Eye (tissue), 1 donor: ENCODE measurements around the gene SMYD3.
A peak's percentile ranks its signal among the peaks of the same experiment; 100 is the strongest.

ENCODE experiments used
- DNase-seq: peaks from one replicate; pipeline ENCODE4 v3.0.0-alpha.2; 2015

SMYD3 gene

DNA sequence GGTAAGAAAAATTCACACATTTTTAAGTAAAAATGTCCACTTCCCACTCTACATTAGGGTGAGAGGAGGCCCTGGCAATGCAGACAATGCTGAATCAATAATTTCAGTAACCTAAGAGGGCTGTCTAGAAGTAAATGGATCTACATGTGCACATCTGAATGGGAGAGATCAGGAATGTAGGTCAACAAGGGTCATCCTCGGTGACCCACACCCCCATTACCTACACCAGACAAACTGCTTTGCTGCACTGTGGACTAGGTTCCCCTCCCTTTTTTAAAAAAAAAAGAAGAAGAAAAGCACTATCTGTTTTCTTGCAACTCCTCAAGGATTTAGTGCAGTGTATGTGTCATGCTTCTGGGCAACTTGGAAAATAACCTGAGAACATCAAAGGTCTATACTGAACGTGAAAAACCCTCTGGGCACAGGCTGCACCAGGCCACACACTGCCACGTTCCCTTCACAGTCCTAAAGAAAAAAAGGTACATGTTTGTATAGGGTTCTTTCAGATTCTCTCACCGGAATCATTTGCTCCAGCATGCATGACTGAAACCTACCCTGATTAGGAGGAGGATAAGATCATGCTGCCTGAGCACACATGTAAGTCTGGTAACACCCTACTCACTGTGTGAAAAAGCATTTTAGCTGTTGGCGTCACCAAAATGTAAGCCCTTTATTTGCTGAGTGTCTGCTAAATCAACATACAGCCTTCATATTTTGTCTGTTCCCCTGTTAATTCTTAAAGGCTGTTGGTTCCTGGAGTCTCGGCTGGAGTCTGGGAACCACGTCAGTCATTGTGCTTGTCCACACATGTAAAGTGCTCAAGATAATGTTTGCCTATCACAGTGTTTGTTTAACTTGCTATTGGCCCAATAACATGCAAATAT lies 341.0 kb downstream of the SMYD3 start:
- DNase-seq: peak; percentile 57

DNA sequence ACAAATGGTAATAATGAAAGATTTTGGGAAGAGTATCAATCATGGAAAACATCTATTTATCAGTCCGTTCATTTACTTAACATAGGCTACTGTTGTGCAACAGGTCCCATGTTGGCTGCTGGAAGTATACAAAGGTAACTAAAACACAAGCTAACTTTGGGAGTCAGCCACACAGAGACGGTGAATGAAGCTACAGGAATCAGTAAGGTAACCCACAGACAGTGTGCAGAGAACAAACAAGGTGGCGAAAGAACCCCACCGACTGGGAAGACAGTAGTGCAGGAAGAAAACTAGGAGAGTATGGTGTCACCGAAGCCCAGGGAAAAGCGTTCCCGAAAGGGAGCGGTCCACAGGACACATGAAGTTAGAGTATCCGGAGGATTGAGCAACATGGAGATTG lies 342.3 kb downstream of the SMYD3 start:
- DNase-seq: no peak

DNA sequence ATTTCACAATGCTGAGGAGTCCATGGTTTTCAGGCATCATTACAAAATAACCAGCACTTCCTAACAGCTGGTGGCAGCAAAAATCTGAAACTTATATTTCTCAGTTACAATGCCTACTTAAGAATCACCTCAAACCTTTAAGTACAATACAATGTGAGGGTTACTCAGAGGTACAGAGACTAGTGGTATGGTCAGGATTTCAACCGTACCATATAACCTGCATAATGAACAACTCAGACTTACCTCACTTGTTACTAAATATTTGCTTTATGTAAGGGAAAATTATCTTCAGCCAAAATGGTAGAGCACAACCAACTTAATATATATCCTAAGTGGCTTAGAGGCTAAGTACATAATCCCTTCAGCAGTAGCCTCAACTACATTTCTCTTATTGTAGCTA lies 344.5 kb downstream of the SMYD3 start:
- DNase-seq: no peak

DNA sequence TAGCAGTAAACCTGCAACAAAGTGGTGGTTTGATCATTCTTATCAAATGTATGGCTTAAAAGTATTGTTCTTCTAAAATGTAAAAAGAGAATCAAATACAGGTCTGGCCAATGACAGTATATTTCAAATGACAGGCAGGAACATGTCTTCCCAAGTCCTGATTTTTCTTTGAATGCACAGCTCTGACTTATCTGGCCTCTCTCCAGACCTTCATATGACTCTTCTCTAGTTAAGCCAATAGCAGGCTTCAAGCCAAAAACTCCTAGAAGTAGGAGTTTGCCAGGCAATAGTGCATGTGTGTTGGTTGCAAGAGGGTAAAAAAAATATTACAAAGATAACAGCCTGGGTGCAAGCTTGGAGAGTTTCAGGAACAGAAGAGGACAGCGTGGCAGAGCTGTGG lies 345.5 kb downstream of the SMYD3 start:
- DNase-seq: no peak

DNA sequence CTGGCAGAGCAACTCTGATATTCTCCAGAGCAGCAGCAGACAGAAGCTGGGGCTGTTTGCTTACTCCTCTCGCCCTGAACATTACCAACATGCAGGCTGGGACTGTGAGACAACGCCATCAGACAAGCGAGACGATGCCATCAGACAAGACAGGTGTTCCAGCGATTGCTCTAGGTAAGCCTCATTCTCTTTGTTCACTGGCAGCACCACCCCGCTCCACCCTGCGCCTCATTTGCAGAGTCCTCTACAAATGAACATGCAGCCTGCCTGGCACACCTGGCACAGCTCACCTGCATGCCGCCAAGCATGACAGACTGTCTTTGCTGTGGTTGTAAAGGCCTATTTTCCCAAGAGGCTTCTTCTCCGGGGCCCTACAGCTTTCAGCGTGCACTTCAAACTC lies 346.2 kb downstream of the SMYD3 start:
- no peak for DNase-seq

DNA sequence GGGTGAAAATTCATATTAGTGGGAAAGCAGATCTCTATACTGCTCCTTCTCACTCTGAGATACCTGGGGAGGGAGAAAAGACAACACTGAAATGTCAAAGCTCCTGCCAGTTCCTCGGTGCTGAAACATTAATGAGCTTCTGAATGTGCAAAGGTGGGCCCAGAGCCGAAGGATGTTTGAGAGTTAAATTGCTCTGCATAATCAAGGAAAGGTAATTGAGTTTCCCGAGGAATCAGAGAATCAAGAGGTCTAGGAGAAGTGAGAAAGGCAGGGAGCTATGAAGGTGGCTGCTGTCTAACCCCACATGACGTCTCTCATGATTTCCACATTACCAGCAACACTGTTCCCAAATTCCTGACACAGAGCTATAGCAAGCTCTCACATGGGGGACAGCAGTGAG lies 346.7 kb downstream of the SMYD3 start:
- no peak for DNase-seq

DNA sequence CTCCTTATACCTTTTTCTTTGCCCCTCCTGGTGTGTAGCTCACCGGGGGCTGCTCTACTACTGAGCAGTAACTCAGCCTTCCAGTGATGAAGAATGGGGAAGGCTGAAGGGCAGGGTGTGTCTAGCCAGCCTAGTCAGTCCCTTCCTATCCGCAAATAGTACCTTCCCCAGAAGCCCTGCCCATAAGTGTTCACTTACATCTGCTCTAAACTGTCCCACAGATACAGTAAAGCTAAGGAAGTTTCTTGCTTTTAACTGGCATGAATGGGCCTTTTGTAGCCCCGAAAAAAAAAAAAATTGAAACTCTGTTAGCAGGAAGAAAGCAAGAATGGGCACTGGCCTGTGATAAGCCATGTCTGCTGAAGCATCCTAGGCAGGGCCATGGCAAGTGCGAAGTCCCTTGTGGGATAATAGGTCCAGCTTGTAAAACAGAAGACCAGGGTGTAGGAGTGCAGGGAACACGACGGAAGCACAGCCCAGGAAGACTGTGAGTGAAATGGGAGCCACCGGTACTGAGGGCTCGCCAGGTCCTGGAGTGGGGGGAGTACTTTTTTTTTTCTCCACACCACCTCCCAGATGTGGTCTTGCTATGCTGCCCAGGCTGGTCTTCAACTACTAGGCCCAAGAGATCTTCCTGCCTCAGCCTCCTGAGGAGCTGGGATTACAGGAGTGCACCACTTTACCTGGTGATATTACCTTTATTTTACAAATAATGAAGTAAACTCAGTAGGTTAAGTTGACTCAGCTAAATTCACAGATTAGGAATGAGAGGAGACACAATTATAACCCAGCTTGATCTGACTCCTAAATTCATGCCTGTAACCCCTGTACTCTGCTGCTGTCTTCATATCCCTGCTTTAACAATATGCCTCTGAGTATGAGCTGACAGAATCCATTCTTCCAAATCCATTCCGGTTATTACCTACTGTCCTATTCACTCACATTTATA lies 347.5 kb downstream of the SMYD3 start:
- no peak for DNase-seq

DNA sequence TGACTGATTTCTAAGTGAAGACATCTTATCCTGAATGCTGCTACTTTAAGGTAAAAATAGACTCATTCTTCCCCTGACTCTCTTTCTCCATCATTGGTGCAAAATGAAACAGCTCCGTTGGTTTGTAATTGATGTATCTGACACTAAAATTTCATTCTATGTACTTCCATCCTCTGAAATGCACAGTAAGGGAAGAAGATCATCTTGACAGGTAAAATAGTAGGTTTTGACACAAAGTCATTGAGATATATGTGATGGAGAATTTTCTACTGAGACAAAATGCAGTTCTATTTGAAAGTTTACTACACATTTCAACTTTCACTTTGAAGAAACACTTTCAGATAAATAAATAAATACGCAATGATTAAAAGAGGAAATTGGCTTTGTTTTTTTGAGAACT lies 348.9 kb downstream of the SMYD3 start:
- DNase-seq: no peak

DNA sequence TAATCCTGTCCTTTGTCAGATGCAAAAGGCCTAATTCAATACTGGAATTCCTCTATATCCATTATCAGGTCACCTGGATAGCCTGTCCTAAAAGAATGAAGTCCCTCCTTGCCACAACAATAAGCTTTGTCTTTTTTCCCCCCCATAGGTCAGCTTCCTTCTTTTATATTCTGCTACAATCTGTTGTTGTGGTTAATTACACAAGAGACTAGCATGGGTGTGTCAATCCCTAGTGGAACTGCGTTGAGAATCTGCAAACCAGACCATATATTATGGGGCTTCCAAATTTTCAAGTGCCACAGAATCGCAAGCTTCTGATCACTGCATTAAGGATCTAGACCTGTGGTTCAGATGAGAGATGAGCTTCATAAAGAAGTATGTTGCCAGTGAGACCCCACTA lies 349.6 kb downstream of the SMYD3 start:
- DNase-seq: no peak

DNA sequence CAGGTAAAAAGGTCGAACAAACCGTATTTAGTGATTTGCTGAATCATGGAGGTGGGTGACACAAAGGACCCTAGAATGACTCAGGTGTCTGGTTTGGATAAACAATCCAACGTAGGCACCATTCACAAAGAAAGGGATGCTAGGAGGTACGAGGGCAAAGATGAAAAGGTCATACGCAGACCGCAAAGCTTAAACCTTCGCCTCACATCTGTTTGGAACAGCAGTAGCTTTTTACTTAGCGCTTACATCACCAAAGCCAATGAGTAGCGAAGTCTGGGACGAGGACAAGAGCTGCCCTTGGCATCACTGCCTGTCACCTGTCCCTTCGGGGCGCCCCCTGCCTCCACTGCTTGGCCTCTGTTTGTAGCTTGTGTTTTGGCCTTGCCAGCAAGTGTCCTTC lies 350.2 kb downstream of the SMYD3 start:
- DNase-seq: no peak

DNA sequence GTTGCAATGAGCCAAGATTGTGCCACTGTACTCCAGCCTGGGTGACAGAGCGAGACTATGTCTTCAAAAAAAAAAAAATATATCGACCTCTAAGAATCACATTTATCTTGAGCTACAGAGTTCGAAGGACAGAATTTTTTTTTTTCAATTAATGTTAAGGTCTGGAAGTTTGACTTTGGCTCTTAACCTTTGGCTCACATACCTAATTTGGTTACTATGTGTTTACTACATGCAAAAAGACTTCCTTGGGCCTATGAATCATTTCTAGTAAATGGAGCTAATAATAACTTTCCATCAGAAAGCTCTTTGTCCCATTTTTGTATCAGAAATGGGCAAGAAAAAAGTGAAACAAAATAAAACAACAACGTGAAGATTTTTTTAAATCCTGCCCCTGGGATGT lies 351.2 kb downstream of the SMYD3 start:
- DNase-seq: no peak

DNA sequence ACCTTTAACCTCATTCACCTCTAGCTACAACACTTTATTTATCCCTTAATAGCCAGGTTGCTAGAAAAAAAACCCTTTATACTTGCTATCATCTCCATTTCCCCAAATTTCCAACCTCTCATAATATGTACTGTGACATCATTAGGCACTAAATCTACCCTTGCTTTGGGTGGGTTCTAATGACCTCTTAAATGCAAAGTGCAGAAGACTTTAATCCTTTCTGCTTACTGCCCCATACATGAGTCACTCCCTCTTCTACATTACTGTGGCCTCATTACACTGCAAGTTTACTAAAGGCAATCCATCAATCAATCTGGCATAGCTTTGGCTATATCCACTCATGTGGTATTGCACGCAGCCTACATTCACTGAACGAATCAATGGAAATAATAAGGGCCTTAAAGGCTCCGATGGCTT lies 353.3 kb downstream of the SMYD3 start:
- no peak for DNase-seq

DNA sequence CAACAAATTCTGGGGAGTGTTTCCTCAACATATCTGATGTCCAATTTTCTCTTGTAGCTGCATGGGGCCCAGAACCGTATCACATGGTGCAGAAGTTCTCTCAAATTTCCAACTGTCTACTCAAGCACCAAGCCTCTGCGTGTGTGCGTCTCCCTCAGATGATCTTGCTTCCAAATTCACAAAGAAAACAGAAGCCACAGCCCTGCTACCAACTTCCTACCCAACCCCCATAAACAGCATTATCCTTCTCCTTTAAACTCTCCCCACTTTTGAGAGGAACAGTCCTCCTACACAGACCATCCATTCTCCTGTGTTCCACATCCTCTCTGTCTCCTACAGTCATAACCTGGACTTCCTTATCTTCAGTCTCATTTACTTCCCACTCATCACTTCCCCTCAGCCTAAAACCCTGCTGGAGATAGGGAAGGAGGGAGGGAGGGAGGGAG lies 354.1 kb downstream of the SMYD3 start:
- no peak for DNase-seq

DNA sequence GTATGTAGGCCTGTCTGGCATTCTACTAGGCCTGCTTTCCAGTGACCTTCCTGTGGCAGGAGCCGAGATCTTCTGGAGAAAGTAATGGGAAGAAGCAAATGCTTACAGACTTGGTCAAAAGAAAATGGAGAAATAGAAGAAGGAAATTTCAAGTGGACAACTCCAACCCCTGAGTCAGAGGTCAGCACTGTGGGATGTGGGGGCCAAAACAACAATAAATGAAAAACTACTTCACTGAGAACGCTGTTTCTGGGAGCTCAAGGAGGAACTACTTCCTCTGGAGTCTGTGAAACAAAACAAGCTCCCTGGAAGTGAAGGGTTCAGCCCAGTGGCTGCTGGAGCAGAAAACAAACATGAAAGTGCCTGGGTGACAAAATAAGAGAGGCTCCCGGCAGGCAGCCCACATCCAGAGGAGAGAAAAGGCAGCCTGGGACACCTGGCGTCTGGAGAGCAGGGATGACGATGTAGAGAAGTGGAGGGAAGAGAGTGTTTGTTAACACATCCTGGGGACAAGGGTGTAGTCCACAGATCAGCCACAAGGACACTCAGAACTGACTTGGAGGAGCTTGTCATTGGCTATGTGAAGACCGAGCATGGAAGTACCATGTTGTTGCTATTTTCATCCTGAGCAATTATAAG lies 355.2 kb downstream of the SMYD3 start:
- no peak for DNase-seq

DNA sequence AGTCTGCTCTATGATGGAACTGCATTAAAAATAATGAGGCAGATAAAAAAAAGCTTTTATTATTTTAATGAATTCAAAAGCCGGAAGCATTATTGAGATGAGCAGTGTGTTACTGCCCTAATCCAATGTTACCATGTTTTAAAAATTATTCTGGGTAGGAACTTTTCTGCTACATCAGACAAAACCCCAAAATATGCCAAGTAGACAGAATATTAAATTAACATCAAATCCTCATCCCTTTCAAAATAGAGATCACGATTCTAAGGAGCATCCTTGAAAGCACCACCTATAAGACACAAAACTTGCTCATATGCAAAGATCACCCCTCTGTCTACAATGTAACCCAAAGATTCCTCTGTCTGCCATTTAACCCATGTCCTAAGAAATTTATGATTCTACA lies 357.5 kb downstream of the SMYD3 start:
- no peak for DNase-seq

DNA sequence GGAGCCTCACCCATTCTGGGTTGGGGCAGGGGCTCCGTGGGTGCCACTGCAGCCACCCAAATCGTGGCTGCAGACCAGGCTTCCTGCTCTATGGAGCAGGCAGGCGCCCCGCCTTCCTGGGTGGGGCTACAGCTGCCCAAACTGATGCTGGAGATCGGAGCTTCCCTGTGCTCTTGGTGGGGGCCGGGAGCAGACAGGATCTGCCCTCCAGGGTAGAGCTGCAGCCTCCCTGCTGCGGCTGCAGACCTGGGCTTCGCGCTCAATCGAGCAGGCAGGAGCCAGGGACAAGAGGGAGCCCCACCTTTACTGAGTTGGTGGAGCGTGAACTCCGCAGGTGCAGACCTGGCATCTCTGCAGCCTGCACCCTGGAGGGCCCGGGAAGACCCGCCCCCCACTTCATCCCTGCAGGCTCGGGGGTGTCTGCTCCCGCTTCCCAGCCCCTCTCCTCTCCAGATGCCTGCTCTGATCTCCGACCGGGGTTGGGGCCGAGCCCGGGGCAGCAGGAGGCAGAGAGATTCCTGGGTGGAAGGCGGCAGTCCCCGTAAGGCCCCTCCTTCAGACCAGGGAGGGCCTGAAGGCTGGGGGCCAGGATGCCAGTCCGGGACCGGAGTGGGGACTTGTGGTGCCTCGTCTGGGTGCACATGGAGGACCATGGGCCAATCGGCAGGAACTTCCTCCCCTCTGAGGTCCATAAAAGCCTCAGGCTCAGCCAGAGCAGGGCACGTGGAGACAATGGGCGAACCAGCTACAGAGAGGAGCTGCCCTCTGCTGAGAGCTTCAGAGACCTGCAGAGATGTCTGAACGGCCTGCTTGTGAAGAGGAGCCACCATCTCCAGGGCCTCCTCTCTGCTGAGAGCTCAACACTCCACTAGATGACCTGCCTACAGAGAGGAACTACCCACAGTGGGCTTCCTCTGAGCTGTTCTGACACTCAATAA lies 359.3 kb downstream of the SMYD3 start:
- no peak for DNase-seq

DNA sequence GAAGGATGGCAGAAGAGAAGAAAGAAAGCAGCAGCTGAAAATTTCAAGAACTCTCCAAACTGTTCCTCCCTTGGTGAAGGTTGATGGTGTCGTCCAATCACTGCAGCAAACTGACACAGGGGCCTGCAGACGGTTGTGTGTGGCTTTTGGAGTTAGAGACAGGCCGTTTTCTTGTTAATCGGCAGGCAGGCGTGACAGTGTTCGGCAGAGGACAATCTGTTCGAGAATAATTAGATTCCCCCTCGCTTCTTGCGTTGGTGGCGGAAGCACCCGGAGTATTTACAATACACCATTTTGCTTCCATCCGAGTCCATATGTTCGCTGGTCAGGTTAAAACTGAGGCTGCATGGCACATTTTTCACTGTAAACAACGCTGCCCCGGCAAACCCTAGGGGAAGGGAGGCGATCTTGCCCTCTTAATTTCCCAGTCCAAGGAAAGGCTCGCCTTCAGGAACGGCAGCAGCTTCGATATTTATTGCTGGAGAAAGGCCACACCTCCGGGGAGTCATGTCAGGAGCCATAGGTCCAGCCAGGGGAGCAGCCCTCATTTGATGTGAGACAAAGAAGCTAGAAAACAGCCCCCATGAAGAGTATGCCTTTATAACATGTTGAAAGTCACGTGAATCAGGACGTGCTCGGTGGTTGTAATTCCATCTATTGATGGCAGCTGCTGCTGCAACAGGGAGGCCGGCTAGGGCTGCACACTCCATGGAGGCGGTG lies 360.1 kb downstream of the SMYD3 start:
- no peak for DNase-seq

DNA sequence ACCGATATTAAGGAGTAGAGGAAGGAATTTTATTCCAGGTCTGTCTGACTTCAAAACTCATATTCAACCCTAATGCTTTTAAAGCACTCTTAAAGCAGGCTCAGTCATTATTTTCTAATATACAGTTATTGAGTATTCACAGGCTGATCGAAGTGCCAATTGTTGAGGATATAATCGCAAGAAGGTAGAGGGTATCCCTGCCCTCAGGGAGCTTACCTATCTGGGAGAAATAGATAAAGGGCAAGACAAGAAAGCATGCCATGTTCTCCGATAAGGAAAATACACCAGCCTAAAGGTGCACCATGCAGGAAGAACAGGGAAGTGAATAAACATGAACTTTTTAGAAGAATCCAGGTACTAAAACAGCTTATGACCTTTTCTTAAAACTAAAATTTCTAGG lies 361.2 kb downstream of the SMYD3 start:
- no peak for DNase-seq

DNA sequence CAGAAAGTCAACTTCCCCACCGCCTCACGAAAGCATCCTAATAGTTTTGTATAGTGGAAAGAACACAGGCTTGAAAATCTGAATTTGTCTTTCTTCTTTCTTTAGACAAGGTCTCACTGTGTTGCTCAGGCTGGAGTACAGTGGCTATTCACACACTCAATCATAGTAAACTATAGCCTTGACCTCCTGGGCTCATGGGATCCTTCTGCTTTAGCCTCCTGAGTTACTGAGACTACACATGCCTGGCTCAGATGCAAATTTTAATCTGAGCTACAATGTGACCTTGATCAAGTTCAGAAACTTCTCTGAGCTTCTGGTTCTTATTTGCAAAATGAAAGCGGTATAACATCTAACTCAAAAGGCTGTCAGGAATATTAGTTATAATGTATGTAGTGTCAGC lies 362.1 kb downstream of the SMYD3 start:
- DNase-seq: no peak

DNA sequence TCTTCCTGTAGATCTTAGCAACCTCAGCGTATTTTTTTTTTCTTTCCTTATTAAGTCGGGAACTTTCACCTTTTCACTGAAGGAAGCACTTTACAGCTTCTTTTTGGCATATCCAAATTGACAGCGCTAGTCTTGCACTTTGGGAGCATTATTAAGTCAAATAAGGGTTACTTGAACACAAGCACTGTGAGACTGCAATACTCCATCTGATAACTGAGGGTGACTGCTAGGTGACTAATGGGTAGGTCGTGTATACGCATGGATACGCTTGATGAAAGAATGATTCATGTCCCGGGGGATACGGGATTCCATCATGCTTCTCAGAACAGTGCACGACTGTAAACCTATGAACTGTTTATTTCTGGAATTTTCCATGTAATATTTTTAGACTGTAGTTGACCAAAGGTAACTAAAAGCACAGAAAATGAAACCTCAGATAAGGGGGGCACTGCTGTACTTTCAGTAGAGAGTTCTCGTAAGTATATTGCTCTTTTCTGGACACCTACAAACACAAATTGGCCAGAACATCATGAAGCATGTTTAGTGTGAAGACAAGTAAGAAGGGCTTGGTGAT lies 364.7 kb downstream of the SMYD3 start:
- no peak for DNase-seq

DNA sequence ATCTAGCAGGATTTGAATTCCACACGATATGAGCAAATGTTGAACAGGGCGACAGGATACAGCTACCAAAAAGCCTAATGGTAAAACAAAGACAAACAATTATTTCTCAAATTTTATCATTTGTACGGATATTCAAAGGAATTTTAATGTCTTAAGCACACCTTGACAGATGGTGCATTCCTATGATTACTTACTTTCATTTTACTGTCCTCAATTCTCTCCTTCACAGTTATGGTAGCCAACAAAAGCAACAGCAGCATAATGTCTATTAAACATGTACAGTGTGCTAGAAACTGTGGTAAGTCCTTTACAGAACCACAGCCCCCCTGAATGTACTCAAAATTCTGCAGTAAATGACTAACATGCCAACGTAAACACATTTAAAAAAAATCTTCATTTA lies 365.8 kb downstream of the SMYD3 start:
- no peak for DNase-seq
